Liver (tissue), 9 donors: ENCODE measurements around the gene CD300LG. TPM values are rescaled to one million over a fixed set of nuclear protein-coding genes. Genes with fewer than 3 reads are reported as not detected.

Experiments
- DNase-seq: peaks from one replicate; pipeline ENCODE4 v3.0.0-alpha.2; 2017; ENCODE audit warnings: low spot score
- H3K27ac ChIP-seq, 2 donors: one replicate each; pipeline ENCODE4 v1.7.0; 2013; ENCODE audit warnings: inconsistent platforms in 2 of 2, low read length in 2 of 2, control low read depth in 1 of 2, low read depth in 1 of 2, mild to moderate bottlenecking in 1 of 2
- H3K27me3 ChIP-seq, 4 donors: one replicate each; pipeline versions ENCODE4 v1.6.1 to v1.7.0; 2013; ENCODE audit warnings: low read length in 3 of 4, inconsistent platforms in 1 of 4, mild to moderate bottlenecking in 1 of 4, moderate library complexity in 1 of 4; ENCODE audit not compliant: control insufficient read depth in 4 of 4, insufficient read depth in 4 of 4
- H3K36me3 ChIP-seq, 4 donors: one replicate each; pipeline versions ENCODE4 v1.6.1 to v1.7.0; 2013; ENCODE audit warnings: low read length in 3 of 4, mild to moderate bottlenecking in 3 of 4, low read depth in 1 of 4, moderate library complexity in 1 of 4; ENCODE audit not compliant: control insufficient read depth in 4 of 4, insufficient read depth in 3 of 4
- H3K4me1 ChIP-seq, 4 donors: one replicate each; pipeline versions ENCODE4 v1.6.1 to v1.7.0; 2013; ENCODE audit warnings: low read length in 3 of 4, mild to moderate bottlenecking in 3 of 4, moderate library complexity in 1 of 4; ENCODE audit not compliant: control insufficient read depth in 4 of 4, insufficient read depth in 4 of 4
- H3K4me3 ChIP-seq, 3 donors: one replicate each; pipeline versions ENCODE4 v1.6.1 to v1.7.0; 2013; ENCODE audit warnings: low read length in 3 of 3, control low read depth in 1 of 3, low read depth in 1 of 3, mild to moderate bottlenecking in 1 of 3
- H3K9ac ChIP-seq, 2 donors: one replicate each; pipeline ENCODE4 v1.7.0; 2013; ENCODE audit warnings: low read length in 2 of 2, mild to moderate bottlenecking in 2 of 2, moderate library complexity in 2 of 2, control low read depth in 1 of 2, low read depth in 1 of 2
- H3K9me3 ChIP-seq, 4 donors: one replicate each; pipeline versions ENCODE4 v1.6.1 to v1.7.0; 2013; ENCODE audit warnings: low read length in 3 of 4; ENCODE audit not compliant: control insufficient read depth in 4 of 4
- EGR1 ChIP-seq, 2 donors: IDR thresholded peaks; 2 replicates each; pipeline ENCODE4 v1.6.1; 2016 to 2018; ENCODE audit warnings: antibody characterized with exemption in 2 of 2, low read depth in 2 of 2
- FOXA1 ChIP-seq: IDR thresholded peaks from 2 replicates; pipeline ENCODE4 v1.6.1; 2016; ENCODE audit warnings: antibody characterized with exemption
- FOXA2 ChIP-seq: IDR thresholded peaks from 2 replicates; pipeline ENCODE4 v1.6.1; 2016; ENCODE audit warnings: antibody characterized with exemption
- GABPA ChIP-seq, 2 donors: IDR thresholded peaks in 1 of 2; conservative IDR thresholded peaks in 1 of 2; 2 replicates each; pipeline ENCODE4 v1.6.1; 2016; ENCODE audit warnings: antibody characterized with exemption in 2 of 2, mild to moderate bottlenecking in 1 of 2, moderate library complexity in 1 of 2
- HNF4A ChIP-seq, 2 donors: conservative IDR thresholded peaks; 2 replicates each; pipeline ENCODE4 v1.6.1; 2016; ENCODE audit warnings: antibody characterized with exemption in 2 of 2, mild to moderate bottlenecking in 2 of 2
- HNF4G ChIP-seq: IDR thresholded peaks from 2 replicates; pipeline ENCODE4 v1.6.1; 2016; ENCODE audit warnings: antibody characterized with exemption
- JUND ChIP-seq, 2 donors: IDR thresholded peaks; 2 replicates each; pipeline ENCODE4 v1.6.1; 2016; ENCODE audit warnings: antibody characterized with exemption in 2 of 2
- NR2F2 ChIP-seq: IDR thresholded peaks from 2 replicates; pipeline ENCODE4 v1.6.1; 2016; ENCODE audit warnings: antibody characterized with exemption
- RAD21 ChIP-seq, 2 donors: IDR thresholded peaks; 2 replicates each; pipeline ENCODE4 v1.6.1; 2016; ENCODE audit warnings: antibody characterized with exemption in 2 of 2, mild to moderate bottlenecking in 2 of 2
- RXRA ChIP-seq, 2 donors: IDR thresholded peaks; 2 replicates each; pipeline ENCODE4 v1.6.1; 2017 to 2018; ENCODE audit warnings: antibody characterized with exemption in 2 of 2, mild to moderate bottlenecking in 1 of 2
- SP1 ChIP-seq: IDR thresholded peaks from 2 replicates; pipeline ENCODE4 v1.6.1; 2018; ENCODE audit warnings: antibody characterized with exemption, mild to moderate bottlenecking
- TAF1 ChIP-seq: conservative IDR thresholded peaks from 2 replicates; pipeline ENCODE4 v1.6.1; 2016; ENCODE audit warnings: antibody characterized with exemption, mild to moderate bottlenecking
- YY1 ChIP-seq: IDR thresholded peaks from 2 replicates; pipeline ENCODE4 v1.6.1; 2016; ENCODE audit warnings: antibody characterized with exemption, mild to moderate bottlenecking
- WGBS: extraction: QIAGEN DNeasy Blood & Tissue Kit; methylation state at CpG from one replicate; pipeline ENCODE4 v1.1.7; 2013; 5-methylcytosine and 5-hydroxymethylcytosine counted together
- polyA plus RNA-seq, 2 donors: library from polyadenylated mRNA; stranded (reverse) in 1 of 2; unstranded in 1 of 2; fragments of 200-250 nt in 1 of 2; fragments of >200 nt in 1 of 2; fragmentation: Nextera tagmentation in 1 of 2; extraction: Ambion mirVana in 1 of 2; gene quantifications; one replicate each; pipeline versions ENCODE4 v1.2.1 to v1.2.3, GENCODE V29; 2013 to 2015
- total RNA-seq, 2 donors: library from RNA; depleted of rRNA; stranded (reverse); fragments of >200 nt; gene quantifications; one replicate each; pipeline ENCODE4 v1.2.3, GENCODE V29; 2014
- TF ChIP-seq, protein P1 (sequence below): IDR thresholded peaks from 2 replicates; pipeline ENCODE4 v1.6.1; 2016; ENCODE audit warnings: antibody characterized with exemption
- TF ChIP-seq, protein P2 (sequence below): IDR thresholded peaks from 2 replicates; pipeline ENCODE4 v1.6.1; 2016; ENCODE audit warnings: antibody characterized with exemption
- TF ChIP-seq, protein P3 (sequence below): fragments of 150-350 bp; IDR thresholded peaks from 2 replicates; pipeline ENCODE4 v1.5.1; 2017; ENCODE audit warnings: improper control_type of control experiment, low read depth, low read length; ENCODE audit not compliant: missing input control
- TF ChIP-seq, protein P4 (sequence below): IDR thresholded peaks from 2 replicates; pipeline ENCODE4 v1.6.1; 2016; ENCODE audit warnings: antibody characterized with exemption
- TF ChIP-seq, protein P5 (sequence below): IDR thresholded peaks from 2 replicates; pipeline ENCODE4 v1.6.1; 2016; ENCODE audit warnings: antibody characterized with exemption, mild to moderate bottlenecking
- donor health status: healthy.
- donor health status: healthy.
- donor health status: healthy.
- donor health status: healthy.
- donor health status: healthy.

CD300LG gene
- total and polyA plus RNA-seq, 4 donors: 0.14 to 0.58 (median 0.20) TPM

DNA sequence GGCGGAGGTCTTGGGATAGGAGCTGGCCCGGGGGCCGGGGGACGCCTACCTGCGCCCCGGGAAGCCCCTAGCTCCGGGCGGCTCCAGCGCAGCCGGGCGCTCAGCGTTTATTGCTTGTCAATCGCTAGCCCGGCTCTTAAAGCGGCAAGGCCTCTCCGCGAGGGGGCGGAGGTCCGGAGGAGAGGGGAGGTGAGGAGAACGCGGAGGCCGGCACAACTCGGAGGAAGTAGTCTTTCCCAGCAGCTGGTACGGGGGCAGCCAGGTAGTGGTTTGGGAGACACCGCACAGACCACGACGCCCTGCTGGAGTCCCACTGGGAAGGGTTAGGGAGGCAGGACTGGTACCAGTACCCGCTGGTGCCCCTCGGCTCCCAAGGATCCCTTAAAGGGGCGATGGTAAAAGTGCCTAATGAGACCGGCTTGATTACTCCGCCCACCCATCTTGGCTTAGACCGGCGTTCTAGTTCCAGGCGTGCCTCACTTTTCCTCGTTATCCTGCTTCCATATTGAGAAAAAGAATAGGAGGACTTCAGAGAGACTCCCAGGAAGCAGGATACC is 60.5 kb downstream of the CD300LG start, which contains the start of gene MPP2:
MPP2 (minus strand) TSS at position 112 of the 557 bp plus-strand sequence. CDS start 3,076 bp downstream, outside the sequence.
- H3K4me3 ChIP-seq: peak within 1 kb of the TSS in 1 of 3 donors; percentile 32
- WGBS: 7% methylated on average over 36 of the region's 36 CpGs
- H3K27me3 ChIP-seq: peaks cover 0 to 20% (median 9%) of the 10 kb centered on the region in 4 donors
- H3K9ac ChIP-seq: no peak within 1 kb of the TSS
- TF ChIP-seq RAD21 (IDR thresholded peaks at IDR 0.05) (no peak), JUND (IDR thresholded peaks at IDR 0.05) (no peak), SP1 (no peak), HNF4G (no peak), NR2F2 (no peak), FOXA1 (no peak), GABPA (IDR thresholded peaks at IDR 0.05 in 1 of 2, conservative IDR thresholded peaks at IDR 0.05 in 1 of 2) (no peak)
- TF ChIP-seq, protein P1, sequence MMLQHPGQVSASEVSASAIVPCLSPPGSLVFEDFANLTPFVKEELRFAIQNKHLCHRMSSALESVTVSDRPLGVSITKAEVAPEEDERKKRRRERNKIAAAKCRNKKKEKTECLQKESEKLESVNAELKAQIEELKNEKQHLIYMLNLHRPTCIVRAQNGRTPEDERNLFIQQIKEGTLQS: no peak
- TF ChIP-seq, protein P2, sequence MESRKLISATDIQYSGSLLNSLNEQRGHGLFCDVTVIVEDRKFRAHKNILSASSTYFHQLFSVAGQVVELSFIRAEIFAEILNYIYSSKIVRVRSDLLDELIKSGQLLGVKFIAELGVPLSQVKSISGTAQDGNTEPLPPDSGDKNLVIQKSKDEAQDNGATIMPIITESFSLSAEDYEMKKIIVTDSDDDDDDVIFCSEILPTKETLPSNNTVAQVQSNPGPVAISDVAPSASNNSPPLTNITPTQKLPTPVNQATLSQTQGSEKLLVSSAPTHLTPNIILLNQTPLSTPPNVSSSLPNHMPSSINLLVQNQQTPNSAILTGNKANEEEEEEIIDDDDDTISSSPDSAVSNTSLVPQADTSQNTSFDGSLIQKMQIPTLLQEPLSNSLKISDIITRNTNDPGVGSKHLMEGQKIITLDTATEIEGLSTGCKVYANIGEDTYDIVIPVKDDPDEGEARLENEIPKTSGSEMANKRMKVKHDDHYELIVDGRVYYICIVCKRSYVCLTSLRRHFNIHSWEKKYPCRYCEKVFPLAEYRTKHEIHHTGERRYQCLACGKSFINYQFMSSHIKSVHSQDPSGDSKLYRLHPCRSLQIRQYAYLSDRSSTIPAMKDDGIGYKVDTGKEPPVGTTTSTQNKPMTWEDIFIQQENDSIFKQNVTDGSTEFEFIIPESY: no peak
- TF ChIP-seq, protein P3, sequence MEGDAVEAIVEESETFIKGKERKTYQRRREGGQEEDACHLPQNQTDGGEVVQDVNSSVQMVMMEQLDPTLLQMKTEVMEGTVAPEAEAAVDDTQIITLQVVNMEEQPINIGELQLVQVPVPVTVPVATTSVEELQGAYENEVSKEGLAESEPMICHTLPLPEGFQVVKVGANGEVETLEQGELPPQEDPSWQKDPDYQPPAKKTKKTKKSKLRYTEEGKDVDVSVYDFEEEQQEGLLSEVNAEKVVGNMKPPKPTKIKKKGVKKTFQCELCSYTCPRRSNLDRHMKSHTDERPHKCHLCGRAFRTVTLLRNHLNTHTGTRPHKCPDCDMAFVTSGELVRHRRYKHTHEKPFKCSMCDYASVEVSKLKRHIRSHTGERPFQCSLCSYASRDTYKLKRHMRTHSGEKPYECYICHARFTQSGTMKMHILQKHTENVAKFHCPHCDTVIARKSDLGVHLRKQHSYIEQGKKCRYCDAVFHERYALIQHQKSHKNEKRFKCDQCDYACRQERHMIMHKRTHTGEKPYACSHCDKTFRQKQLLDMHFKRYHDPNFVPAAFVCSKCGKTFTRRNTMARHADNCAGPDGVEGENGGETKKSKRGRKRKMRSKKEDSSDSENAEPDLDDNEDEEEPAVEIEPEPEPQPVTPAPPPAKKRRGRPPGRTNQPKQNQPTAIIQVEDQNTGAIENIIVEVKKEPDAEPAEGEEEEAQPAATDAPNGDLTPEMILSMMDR: no peak
- H3K9me3 ChIP-seq: no peaks in the 10 kb centered on the region
- no peak within 1 kb of the TSS for H3K27ac ChIP-seq
- H3K36me3 ChIP-seq: no peaks in the 10 kb centered on the region
- peaks cover 0 to 13% (median 10%) of the 10 kb centered on the region in 4 donors for H3K4me1 ChIP-seq
- DNase-seq: no peak

DNA sequence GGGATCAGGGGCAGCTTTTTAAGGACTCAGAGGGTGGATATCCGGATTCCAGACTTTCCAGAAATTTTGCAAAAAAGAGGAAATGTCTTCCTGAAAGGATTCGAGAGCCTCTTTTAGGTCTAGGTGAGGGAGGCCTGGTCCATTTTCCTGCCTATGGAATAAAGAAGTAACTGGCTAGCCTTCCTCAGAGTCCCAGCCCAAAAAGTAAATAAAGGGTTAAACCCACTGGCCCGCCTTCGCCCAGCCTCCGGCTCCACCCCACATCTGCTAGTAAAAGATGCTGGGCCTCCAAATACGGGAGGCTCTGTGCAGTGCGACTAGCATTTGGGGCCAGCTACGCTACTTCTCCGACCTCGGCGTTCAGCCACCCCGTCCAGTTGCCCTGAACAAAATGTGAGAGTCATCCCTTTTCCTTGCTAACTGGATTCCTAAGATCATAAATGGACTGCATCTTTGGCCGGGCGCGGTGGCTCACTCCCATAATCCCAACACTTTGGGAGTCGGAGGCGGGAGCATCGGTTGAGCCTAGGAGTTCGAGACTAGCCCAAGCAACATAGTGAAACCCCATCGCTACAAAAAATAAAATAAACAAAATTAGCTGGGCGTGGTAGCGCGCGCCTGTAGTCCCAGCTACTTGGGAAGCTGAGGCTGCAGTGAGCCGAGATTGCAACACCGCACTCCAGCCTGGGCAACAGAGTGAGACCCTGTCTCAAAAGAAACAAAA is 61.2 kb downstream of the CD300LG start:
- H3K27me3 ChIP-seq: peaks cover 0 to 20% (median 9%) of the 10 kb centered on the region in 4 donors
- TF ChIP-seq RAD21 (IDR thresholded peaks at IDR 0.05): no peak
- TF ChIP-seq NR2F2: no peak
- no peak for TF ChIP-seq EGR1 (IDR thresholded peaks at IDR 0.05; ENCODE audit: low read depth in 2 of 2)
- TF ChIP-seq HNF4G: no peak
- TF ChIP-seq, protein P4, sequence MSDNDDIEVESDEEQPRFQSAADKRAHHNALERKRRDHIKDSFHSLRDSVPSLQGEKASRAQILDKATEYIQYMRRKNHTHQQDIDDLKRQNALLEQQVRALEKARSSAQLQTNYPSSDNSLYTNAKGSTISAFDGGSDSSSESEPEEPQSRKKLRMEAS: no peak
- no peak for TF ChIP-seq HNF4A (conservative IDR thresholded peaks at IDR 0.05)
- TF ChIP-seq FOXA2: no peak
- TF ChIP-seq, protein P5, sequence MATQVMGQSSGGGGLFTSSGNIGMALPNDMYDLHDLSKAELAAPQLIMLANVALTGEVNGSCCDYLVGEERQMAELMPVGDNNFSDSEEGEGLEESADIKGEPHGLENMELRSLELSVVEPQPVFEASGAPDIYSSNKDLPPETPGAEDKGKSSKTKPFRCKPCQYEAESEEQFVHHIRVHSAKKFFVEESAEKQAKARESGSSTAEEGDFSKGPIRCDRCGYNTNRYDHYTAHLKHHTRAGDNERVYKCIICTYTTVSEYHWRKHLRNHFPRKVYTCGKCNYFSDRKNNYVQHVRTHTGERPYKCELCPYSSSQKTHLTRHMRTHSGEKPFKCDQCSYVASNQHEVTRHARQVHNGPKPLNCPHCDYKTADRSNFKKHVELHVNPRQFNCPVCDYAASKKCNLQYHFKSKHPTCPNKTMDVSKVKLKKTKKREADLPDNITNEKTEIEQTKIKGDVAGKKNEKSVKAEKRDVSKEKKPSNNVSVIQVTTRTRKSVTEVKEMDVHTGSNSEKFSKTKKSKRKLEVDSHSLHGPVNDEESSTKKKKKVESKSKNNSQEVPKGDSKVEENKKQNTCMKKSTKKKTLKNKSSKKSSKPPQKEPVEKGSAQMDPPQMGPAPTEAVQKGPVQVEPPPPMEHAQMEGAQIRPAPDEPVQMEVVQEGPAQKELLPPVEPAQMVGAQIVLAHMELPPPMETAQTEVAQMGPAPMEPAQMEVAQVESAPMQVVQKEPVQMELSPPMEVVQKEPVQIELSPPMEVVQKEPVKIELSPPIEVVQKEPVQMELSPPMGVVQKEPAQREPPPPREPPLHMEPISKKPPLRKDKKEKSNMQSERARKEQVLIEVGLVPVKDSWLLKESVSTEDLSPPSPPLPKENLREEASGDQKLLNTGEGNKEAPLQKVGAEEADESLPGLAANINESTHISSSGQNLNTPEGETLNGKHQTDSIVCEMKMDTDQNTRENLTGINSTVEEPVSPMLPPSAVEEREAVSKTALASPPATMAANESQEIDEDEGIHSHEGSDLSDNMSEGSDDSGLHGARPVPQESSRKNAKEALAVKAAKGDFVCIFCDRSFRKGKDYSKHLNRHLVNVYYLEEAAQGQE: no peak
- TF ChIP-seq RXRA (IDR thresholded peaks at IDR 0.05): no peak
- TF ChIP-seq FOXA1: no peak
- no peak for TF ChIP-seq YY1
- no peak for TF ChIP-seq SP1
- TF ChIP-seq, protein P3: no peak
- TF ChIP-seq TAF1: no peak
- TF ChIP-seq, protein P2: no peak

More for the DNA sequence above, 61.2 kb downstream of the CD300LG start:
- WGBS: 26% methylated on average over 26 of the region's 26 CpGs
- no peak overlapping the region for H3K27ac ChIP-seq
- H3K4me3 ChIP-seq: no peak overlapping the region
- no peaks in the 10 kb centered on the region for H3K9me3 ChIP-seq
- peaks cover 0 to 13% (median 10%) of the 10 kb centered on the region in 4 donors for H3K4me1 ChIP-seq
- no peaks in the 10 kb centered on the region for H3K36me3 ChIP-seq
- DNase-seq: no peak
- H3K9ac ChIP-seq: no peak overlapping the region
